Glutamatergic neuron (in vitro differentiated cells): Measurements from ENCODE around the gene MYL6. TPM values are rescaled to one million over a fixed set of nuclear protein-coding genes. Genes with fewer than 3 reads are reported as not detected.
A peak's percentile ranks its signal among the peaks of the same experiment; 100 is the strongest.

Experiments
- DNase-seq: peaks from one replicate; pipeline ENCODE4 v3.0.0; 2022
- H3K27ac Mint-ChIP-seq: one replicate; pipeline ENCODE4 v1.8.0; 2020; ENCODE audit warnings: mild to moderate bottlenecking, mixed read lengths, inconsistent platforms; ENCODE audit not compliant: unreplicated experiment
- H3K27me3 Mint-ChIP-seq: one replicate; pipeline ENCODE4 v1.8.0; 2020; ENCODE audit warnings: mild to moderate bottlenecking, moderate library complexity, mixed read lengths, inconsistent platforms; ENCODE audit not compliant: unreplicated experiment
- H3K36me3 Mint-ChIP-seq: one replicate; pipeline ENCODE4 v1.8.0; 2020; ENCODE audit warnings: mild to moderate bottlenecking, mixed read lengths, inconsistent platforms; ENCODE audit not compliant: unreplicated experiment
- H3K4me1 Mint-ChIP-seq: one replicate; pipeline ENCODE4 v1.8.0; 2020; ENCODE audit warnings: mild to moderate bottlenecking, low read depth, mixed read lengths, inconsistent platforms; ENCODE audit not compliant: unreplicated experiment
- H3K4me3 Mint-ChIP-seq: one replicate; pipeline ENCODE4 v1.8.0; 2020; ENCODE audit warnings: mild to moderate bottlenecking, mixed read lengths, inconsistent platforms; ENCODE audit not compliant: unreplicated experiment
- H3K9me3 Mint-ChIP-seq: one replicate; pipeline ENCODE4 v1.8.0; 2020; ENCODE audit warnings: mild to moderate bottlenecking, moderate library complexity, mixed read lengths, inconsistent platforms; ENCODE audit not compliant: unreplicated experiment
- total RNA-seq: library from RNA; stranded (reverse); fragmentation: NEBNext Ultra II Directional; extraction: Animal tissue kit (Norgen Biotek cat#: 25700); gene quantifications from one replicate; pipeline ENCODE4 v1.2.1, GENCODE V29; 2021; ENCODE audit not compliant: unreplicated experiment
- TF ChIP-seq, protein P1 (sequence below): fragments of 200-600 bp; sonication (generic); IDR thresholded peaks from one replicate; pipeline ENCODE4 v1.5.0; 2021; ENCODE audit not compliant: partially characterized antibody, unreplicated experiment

The MYL6 gene
- total RNA-seq, 1 donor from 2014 or later: 2,223 TPM

DNA sequence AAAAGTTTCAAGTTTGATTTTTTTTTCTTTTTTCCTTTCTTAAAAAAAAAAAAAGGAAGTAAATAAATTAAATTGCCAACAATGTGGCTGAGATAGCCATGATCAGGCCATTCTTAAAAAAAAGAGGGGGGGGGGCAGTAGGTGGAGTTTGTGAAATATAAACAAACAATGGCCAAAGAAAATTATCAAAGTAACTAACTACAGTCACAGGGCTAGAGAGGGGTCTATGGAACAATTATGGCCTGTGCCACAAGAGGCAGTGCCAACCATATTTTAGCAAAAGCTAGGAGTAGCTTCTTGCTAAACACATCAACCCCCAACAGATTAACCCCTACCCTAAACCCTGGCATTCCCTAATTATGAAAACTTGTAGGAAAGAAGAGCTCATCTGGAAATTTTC is 47.3 kb downstream of the MYL6 start:
- Mint-ChIP-seq H3K9me3 (peaks cover 2% of the 10 kb centered on the region), H3K4me1 (no peaks in the 10 kb centered on the region), H3K4me3 (no peak overlapping the region), H3K27me3 (no peaks in the 10 kb centered on the region), H3K27ac (no peak overlapping the region), H3K36me3 (peaks cover 11% of the 10 kb centered on the region)
- TF ChIP-seq, protein P1, sequence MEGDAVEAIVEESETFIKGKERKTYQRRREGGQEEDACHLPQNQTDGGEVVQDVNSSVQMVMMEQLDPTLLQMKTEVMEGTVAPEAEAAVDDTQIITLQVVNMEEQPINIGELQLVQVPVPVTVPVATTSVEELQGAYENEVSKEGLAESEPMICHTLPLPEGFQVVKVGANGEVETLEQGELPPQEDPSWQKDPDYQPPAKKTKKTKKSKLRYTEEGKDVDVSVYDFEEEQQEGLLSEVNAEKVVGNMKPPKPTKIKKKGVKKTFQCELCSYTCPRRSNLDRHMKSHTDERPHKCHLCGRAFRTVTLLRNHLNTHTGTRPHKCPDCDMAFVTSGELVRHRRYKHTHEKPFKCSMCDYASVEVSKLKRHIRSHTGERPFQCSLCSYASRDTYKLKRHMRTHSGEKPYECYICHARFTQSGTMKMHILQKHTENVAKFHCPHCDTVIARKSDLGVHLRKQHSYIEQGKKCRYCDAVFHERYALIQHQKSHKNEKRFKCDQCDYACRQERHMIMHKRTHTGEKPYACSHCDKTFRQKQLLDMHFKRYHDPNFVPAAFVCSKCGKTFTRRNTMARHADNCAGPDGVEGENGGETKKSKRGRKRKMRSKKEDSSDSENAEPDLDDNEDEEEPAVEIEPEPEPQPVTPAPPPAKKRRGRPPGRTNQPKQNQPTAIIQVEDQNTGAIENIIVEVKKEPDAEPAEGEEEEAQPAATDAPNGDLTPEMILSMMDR: no peak
- DNase-seq: no peak

DNA sequence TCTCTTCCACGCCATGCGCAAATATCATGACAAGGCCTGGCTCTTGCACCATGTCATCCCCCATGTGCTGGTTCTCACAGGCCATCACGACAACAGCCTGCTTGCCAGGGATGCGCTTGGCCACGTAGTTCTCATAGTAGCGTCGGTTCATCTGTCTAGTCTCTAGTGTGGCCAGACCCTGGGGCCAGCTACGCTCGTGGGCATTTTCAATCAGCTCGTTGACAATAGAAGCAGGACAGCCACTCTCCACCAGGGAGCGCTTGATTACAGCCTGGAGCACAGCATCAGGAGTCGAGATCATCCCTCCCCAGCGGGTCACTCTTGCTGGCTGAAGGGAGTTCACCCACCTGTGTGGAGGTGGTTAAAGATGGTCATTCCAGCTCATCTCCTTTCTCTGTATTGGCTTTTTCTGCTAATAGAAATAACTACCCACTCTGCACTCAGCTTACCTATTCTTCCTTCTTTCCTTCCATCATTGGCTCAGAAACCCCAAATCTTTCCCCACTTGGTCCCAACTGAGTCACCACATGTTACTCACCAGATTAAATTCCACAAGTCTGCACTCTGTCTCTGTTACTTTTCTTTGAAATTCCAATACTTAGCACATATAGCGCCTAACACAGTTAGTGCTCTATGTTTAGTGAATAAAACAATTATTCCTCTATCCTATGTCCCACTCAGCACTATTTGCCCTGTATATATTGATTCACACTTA is 48.5 kb downstream of the MYL6 start:
- H3K9me3 Mint-ChIP-seq: peaks cover 2% of the 10 kb centered on the region
- TF ChIP-seq, protein P1: peak; percentile 47
- H3K27ac Mint-ChIP-seq: peak overlapping the region; percentile 3
- peak overlapping the region; percentile 23 for H3K4me3 Mint-ChIP-seq
- DNase-seq: peak; percentile 76
- no peaks in the 10 kb centered on the region for H3K27me3 Mint-ChIP-seq
- H3K36me3 Mint-ChIP-seq: peaks cover 11% of the 10 kb centered on the region
- no peaks in the 10 kb centered on the region for H3K4me1 Mint-ChIP-seq

DNA sequence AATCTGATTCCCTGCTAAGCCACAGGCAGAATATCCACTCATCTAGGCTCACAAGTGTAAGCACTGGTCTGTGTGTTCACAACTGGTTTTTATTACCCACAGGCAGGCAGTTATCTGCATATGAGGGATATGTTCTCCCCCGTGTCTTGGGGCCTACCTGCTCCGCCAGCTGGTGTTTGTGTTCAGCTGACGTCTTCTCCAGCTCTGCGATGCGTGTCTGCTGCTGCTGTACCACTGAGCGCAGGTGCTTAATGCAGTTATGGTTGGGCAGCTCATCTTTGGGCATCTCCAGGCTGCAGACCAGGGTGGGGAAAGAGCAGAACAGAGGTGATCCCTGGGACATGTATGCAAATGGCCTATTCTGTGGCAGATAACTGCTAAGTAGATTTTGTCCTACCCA is 49.8 kb downstream of the MYL6 start:
- no peak overlapping the region for H3K4me3 Mint-ChIP-seq
- H3K9me3 Mint-ChIP-seq: peaks cover 2% of the 10 kb centered on the region
- no peaks in the 10 kb centered on the region for H3K27me3 Mint-ChIP-seq
- no peaks in the 10 kb centered on the region for H3K4me1 Mint-ChIP-seq
- no peak overlapping the region for H3K27ac Mint-ChIP-seq
- peaks cover 11% of the 10 kb centered on the region for H3K36me3 Mint-ChIP-seq
- TF ChIP-seq, protein P1: no peak
- no peak for DNase-seq

Other genes with a start within 250 kb of the MYL6 start
- 55.3 TPM for gene PYM1, start 230.5 kb upstream of the MYL6 start, total RNA-seq
- gene DGKA, start 227.2 kb upstream of the MYL6 start, total RNA-seq: 57.5 TPM
- gene PMEL, start 192.3 kb upstream of the MYL6 start, total RNA-seq: 851 TPM
- gene CDK2, start 191.5 kb upstream of the MYL6 start, total RNA-seq: 20.5 TPM
- 170 TPM for gene RAB5B, start 184.3 kb upstream of the MYL6 start, total RNA-seq
- 23.9 TPM for gene SUOX, start 161.1 kb upstream of the MYL6 start, total RNA-seq
- gene IKZF4, start 137.3 kb upstream of the MYL6 start, total RNA-seq: 24.1 TPM
- 29.8 TPM for gene RPS26, start 116.4 kb upstream of the MYL6 start, total RNA-seq
- gene ERBB3, start 78.2 kb upstream of the MYL6 start, total RNA-seq: 33.7 TPM
- gene PA2G4, start 53.8 kb upstream of the MYL6 start, total RNA-seq: 86.5 TPM
- 1,433 TPM for gene RPL41, start 41.7 kb upstream of the MYL6 start, total RNA-seq
- 11.1 TPM for gene ZC3H10, start 40.1 kb upstream of the MYL6 start, total RNA-seq
- gene ESYT1, start 30.1 kb upstream of the MYL6 start, total RNA-seq: 144 TPM
- 232 TPM for gene MYL6B, start 5.8 kb upstream of the MYL6 start, total RNA-seq
- gene SMARCC2, start 31.1 kb downstream of the MYL6 start, total RNA-seq: 196 TPM
- 72.6 TPM for gene RNF41, start 63.6 kb downstream of the MYL6 start, total RNA-seq
- gene NABP2, start 66.0 kb downstream of the MYL6 start, total RNA-seq: 42.6 TPM
- 0.61 TPM for gene SLC39A5, start 71.7 kb downstream of the MYL6 start, total RNA-seq
- gene ANKRD52, start 100.0 kb downstream of the MYL6 start, total RNA-seq: 49.1 TPM
- 18.9 TPM for gene COQ10A, start 108.6 kb downstream of the MYL6 start, total RNA-seq
- gene CS, start 142.0 kb downstream of the MYL6 start, total RNA-seq: 257 TPM
- gene CNPY2, start 157.6 kb downstream of the MYL6 start, total RNA-seq: 141 TPM
- 101 TPM for gene PAN2, start 175.6 kb downstream of the MYL6 start, total RNA-seq
- gene IL23A, start 180.5 kb downstream of the MYL6 start, total RNA-seq: 0.42 TPM
- 74.7 TPM for gene STAT2, start 201.7 kb downstream of the MYL6 start, total RNA-seq
- not detected for gene APOF, start 204.5 kb downstream of the MYL6 start, total RNA-seq